GM12801 (cell line): ENCODE data around the gene CMSS1.

Source experiments
- CTCF ChIP-seq: IDR thresholded peaks from one replicate; pipeline ENCODE4 v1.5.1; 2011; ENCODE audit warnings: control low read depth; ENCODE audit not compliant: insufficient read length; ENCODE audit errors: extremely low read depth

Gene CMSS1

DNA sequence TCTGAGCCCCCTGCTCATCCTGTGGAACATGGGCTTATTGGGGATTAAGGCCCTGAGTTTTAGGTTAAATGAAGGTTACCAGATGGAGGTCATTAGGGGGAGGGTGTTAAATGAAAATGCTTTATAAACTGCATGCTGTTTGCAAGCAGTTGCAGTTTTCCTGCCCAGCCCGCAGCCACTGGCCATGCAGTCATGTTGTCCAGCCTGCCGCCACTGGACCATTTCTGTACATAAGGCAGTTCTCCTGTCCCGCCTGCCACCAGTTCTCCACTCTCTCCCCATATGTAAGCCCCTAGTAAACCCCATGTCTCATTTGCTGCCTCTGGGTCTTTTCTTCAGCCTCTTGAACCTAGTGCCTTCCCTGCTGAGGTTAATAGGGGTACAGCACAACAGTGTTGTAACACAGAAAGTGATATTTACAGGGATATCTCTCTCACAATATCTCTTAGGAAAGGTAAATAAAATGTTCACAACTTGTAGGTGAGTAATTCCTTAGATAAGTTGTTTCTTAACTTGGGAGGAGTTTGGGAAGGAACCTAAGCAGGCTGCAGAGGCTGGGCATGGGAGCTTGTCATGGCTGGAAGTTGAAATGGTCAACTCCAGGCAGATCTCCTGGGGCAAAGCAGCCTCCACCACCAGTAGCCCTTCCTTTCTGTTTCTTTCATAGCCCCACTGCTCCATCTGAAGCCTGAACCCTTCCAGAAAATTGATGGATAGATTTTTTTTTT, 148.2 kb downstream of the CMSS1 start:
- no peak for TF ChIP-seq CTCF

DNA sequence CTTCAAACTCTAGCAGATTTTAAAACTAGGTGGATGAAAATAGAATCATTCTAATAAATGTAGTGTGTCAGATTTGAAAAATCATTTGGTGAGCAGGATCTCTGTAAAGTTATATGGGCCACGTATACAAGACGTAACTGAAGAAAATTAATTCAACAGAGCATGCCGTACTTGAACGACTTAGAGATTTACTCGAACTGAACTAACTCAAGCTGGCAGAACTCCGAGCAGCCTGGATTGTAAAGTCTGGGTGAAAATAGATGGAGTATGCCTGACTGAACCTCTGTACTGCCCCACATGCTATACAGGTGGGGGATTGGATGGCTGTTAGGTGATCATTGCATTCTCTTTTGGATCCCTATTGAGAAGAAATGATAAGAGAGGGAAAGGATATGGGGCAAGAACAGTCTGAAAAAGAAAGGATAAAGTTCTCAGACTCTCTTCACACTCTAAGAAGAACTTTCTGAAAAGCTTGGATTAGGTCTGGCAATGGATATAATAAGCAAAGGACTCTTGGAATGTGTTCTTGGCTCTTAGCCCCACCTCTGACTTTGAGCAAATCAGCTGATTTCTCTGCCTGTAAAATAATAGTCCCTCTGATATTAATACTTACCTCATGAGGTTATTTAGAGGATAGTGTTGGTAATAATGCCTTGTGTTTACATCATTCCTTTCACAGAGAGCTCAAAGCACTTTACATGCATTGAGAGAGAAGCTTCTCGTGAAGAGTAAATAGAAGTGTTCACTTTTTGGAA, 149.2 kb downstream of the CMSS1 start:
- TF ChIP-seq CTCF, result no peak

GRCh38 chr3:99967796-99968195, 150.1 kb downstream of the CMSS1 start:
- TF ChIP-seq CTCF, result no peak

GRCh38 chr3:99969136-99969535, 151.5 kb downstream of the CMSS1 start:
- no peak for TF ChIP-seq CTCF

- TF ChIP-seq CTCF, result no peak
Measured at GRCh38 chr3:99970198-99970597, 152.5 kb downstream of the CMSS1 start.

DNA sequence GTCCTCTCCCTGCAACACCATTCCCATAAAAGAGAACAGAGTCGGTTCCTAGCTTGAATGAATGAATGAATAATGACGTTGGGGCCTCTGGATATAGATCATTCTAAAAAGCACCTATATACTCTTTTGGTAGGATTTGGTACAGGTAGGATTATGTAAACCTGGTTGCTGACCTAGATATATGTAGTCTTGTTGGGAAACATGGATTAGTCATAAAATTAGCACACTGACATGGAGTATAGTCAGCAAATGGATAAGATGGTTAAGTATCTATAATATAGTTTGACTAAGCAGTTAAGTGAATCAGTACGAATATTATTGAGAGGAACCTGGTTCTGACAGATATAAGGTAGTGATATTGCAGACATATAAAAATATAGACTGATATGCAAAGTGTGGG, 154.1 kb downstream of the CMSS1 start:
- TF ChIP-seq CTCF, result no peak

- TF ChIP-seq CTCF, result no peak
Measured at GRCh38 chr3:99972380-99973104, 154.9 kb downstream of the CMSS1 start.
